Rectal smooth muscle tissue (tissue), 1 donor: Measurements from ENCODE around the gene C2CD3.

Experiments
- H3K27ac ChIP-seq: one replicate; pipeline ENCODE4 v1.7.0; 2013; ENCODE audit warnings: low read depth, low read length, inconsistent platforms
- H3K27me3 ChIP-seq: one replicate; pipeline ENCODE4 v1.7.0; 2013; ENCODE audit warnings: low read length; ENCODE audit not compliant: control insufficient read depth, insufficient read depth
- H3K36me3 ChIP-seq: one replicate; pipeline ENCODE4 v1.7.0; 2013; ENCODE audit warnings: low read length; ENCODE audit not compliant: control insufficient read depth, insufficient read depth
- H3K4me1 ChIP-seq: one replicate; pipeline ENCODE4 v1.7.0; 2013; ENCODE audit warnings: low read length; ENCODE audit not compliant: control insufficient read depth, insufficient read depth
- H3K4me3 ChIP-seq: one replicate; pipeline ENCODE4 v1.7.0; 2013; ENCODE audit warnings: low read length
- H3K9ac ChIP-seq: one replicate; pipeline ENCODE4 v1.7.0; 2013; ENCODE audit warnings: low read length

The C2CD3 gene

GRCh38 chr11:73982990-73983740 is 187.6 kb downstream of the C2CD3 start:
- H3K36me3 ChIP-seq = peaks cover 6% of the 10 kb centered on the region
- peak overlapping the region; percentile 72 for H3K9ac ChIP-seq

GRCh38 chr11:73982595-73982989 is 188.2 kb downstream of the C2CD3 start, which contains the start of gene UCP2:
Gene UCP2, minus strand, starts transcription at chr11:73982843. Its CDS starts 4,465 bp downstream, at chr11:73978378.
- H3K4me3 ChIP-seq = peak within 1 kb of the TSS; percentile 83
- H3K4me1 ChIP-seq = no peaks in the 10 kb centered on the region
- H3K9ac ChIP-seq = peak within 1 kb of the TSS; percentile 72
- H3K27me3 ChIP-seq = no peaks in the 10 kb centered on the region
- H3K36me3 ChIP-seq = peaks cover 11% of the 10 kb centered on the region
- H3K27ac ChIP-seq = peak within 1 kb of the TSS; percentile 80

More at GRCh38 chr11:73982990-73983740, 187.6 kb downstream of the C2CD3 start:
- peak overlapping the region; percentile 80 for H3K27ac ChIP-seq
- H3K27me3 ChIP-seq = no peaks in the 10 kb centered on the region
- peak overlapping the region; percentile 83 for H3K4me3 ChIP-seq
- no peaks in the 10 kb centered on the region for H3K4me1 ChIP-seq

- H3K9ac ChIP-seq = peak overlapping the region; percentile 55
- peak overlapping the region; percentile 79 for H3K4me3 ChIP-seq
- H3K27ac ChIP-seq = no peak overlapping the region
- H3K4me1 ChIP-seq = no peaks in the 10 kb centered on the region
- peaks cover 24% of the 10 kb centered on the region for H3K36me3 ChIP-seq
- no peaks in the 10 kb centered on the region for H3K27me3 ChIP-seq
Measured at GRCh38 chr11:73981051-73981805, 189.6 kb downstream of the C2CD3 start.

GRCh38 chr11:73980001-73980961 is 190.5 kb downstream of the C2CD3 start:
- Histone ChIP-seq H3K9ac (no peak overlapping the region), H3K4me1 (no peaks in the 10 kb centered on the region), H3K36me3 (peaks cover 28% of the 10 kb centered on the region), H3K27ac (no peak overlapping the region), H3K4me3 (peak overlapping the region; percentile 79), H3K27me3 (no peaks in the 10 kb centered on the region)

GRCh38 chr11:73978576-73979086 is 192.2 kb downstream of the C2CD3 start:
- Histone ChIP-seq H3K27ac (no peak overlapping the region), H3K4me1 (no peaks in the 10 kb centered on the region), H3K27me3 (no peaks in the 10 kb centered on the region), H3K9ac (no peak overlapping the region), H3K36me3 (peaks cover 36% of the 10 kb centered on the region), H3K4me3 (no peak overlapping the region)

GRCh38 chr11:73977856-73978519 is 192.8 kb downstream of the C2CD3 start:
- Histone ChIP-seq H3K27me3 (no peaks in the 10 kb centered on the region), H3K4me1 (no peaks in the 10 kb centered on the region), H3K27ac (no peak overlapping the region), H3K36me3 (peaks cover 36% of the 10 kb centered on the region), H3K9ac (no peak overlapping the region), H3K4me3 (no peak overlapping the region)

GRCh38 chr11:73976451-73977151 is 194.2 kb downstream of the C2CD3 start:
- Histone ChIP-seq H3K4me3 (no peak overlapping the region), H3K27me3 (no peaks in the 10 kb centered on the region), H3K36me3 (peaks cover 36% of the 10 kb centered on the region), H3K4me1 (no peaks in the 10 kb centered on the region), H3K27ac (no peak overlapping the region), H3K9ac (no peak overlapping the region)

GRCh38 chr11:73975479-73975757 is 195.4 kb downstream of the C2CD3 start:
- H3K4me3 ChIP-seq = no peak overlapping the region
- peaks cover 34% of the 10 kb centered on the region for H3K36me3 ChIP-seq
- H3K27ac ChIP-seq = no peak overlapping the region
- H3K4me1 ChIP-seq = no peaks in the 10 kb centered on the region
- no peaks in the 10 kb centered on the region for H3K27me3 ChIP-seq
- H3K9ac ChIP-seq = no peak overlapping the region

GRCh38 chr11:73974604-73975478 is 196.0 kb downstream of the C2CD3 start:
- H3K4me3 ChIP-seq = no peak overlapping the region
- H3K27me3 ChIP-seq = no peaks in the 10 kb centered on the region
- H3K36me3 ChIP-seq = peaks cover 34% of the 10 kb centered on the region
- H3K27ac ChIP-seq = no peak overlapping the region
- H3K4me1 ChIP-seq = no peaks in the 10 kb centered on the region
- H3K9ac ChIP-seq = no peak overlapping the region

GRCh38 chr11:73972620-73973449 is 198.0 kb downstream of the C2CD3 start:
- Histone ChIP-seq H3K9ac (no peak overlapping the region), H3K4me1 (no peaks in the 10 kb centered on the region), H3K36me3 (peaks cover 27% of the 10 kb centered on the region), H3K27me3 (no peaks in the 10 kb centered on the region), H3K27ac (no peak overlapping the region), H3K4me3 (no peak overlapping the region)
